Cardiac fibroblast (primary cell): ENCODE results near the gene CAMP.

Experiments used
- DNase-seq, 2 donors: peaks; one replicate each; pipeline versions ENCODE4 v3.0.0 to v3.0.0-alpha.2; 2010; ENCODE audit warnings: low read depth in 2 of 2
- H3K4me3 ChIP-seq, 2 donors: replicated peaks in 1 of 2; 1 replicate in 1 of 2; 2 replicates in 1 of 2; pipeline ENCODE4 v1.5.1; 2011; ENCODE audit warnings: low read depth in 2 of 2, low read length in 2 of 2, mild to moderate bottlenecking in 2 of 2, moderate library complexity in 1 of 2
- TF ChIP-seq, protein P1 (sequence below): IDR thresholded peaks from one replicate; pipeline ENCODE4 v1.5.1; 2011; ENCODE audit warnings: low read depth, mild to moderate bottlenecking, low read length, inconsistent platforms

The CAMP gene

GRCh38 chr3:48245136-48245535, 21.8 kb downstream of the CAMP start:
- no peak for DNase-seq
- TF ChIP-seq, protein P1, sequence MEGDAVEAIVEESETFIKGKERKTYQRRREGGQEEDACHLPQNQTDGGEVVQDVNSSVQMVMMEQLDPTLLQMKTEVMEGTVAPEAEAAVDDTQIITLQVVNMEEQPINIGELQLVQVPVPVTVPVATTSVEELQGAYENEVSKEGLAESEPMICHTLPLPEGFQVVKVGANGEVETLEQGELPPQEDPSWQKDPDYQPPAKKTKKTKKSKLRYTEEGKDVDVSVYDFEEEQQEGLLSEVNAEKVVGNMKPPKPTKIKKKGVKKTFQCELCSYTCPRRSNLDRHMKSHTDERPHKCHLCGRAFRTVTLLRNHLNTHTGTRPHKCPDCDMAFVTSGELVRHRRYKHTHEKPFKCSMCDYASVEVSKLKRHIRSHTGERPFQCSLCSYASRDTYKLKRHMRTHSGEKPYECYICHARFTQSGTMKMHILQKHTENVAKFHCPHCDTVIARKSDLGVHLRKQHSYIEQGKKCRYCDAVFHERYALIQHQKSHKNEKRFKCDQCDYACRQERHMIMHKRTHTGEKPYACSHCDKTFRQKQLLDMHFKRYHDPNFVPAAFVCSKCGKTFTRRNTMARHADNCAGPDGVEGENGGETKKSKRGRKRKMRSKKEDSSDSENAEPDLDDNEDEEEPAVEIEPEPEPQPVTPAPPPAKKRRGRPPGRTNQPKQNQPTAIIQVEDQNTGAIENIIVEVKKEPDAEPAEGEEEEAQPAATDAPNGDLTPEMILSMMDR = no peak
- no peak overlapping the region for H3K4me3 ChIP-seq

GRCh38 chr3:48247401-48247811, 24.1 kb downstream of the CAMP start:
- TF ChIP-seq, protein P1 = no peak
- DNase-seq = peak; percentile 62 to 65
- no peak overlapping the region for H3K4me3 ChIP-seq

DNA sequence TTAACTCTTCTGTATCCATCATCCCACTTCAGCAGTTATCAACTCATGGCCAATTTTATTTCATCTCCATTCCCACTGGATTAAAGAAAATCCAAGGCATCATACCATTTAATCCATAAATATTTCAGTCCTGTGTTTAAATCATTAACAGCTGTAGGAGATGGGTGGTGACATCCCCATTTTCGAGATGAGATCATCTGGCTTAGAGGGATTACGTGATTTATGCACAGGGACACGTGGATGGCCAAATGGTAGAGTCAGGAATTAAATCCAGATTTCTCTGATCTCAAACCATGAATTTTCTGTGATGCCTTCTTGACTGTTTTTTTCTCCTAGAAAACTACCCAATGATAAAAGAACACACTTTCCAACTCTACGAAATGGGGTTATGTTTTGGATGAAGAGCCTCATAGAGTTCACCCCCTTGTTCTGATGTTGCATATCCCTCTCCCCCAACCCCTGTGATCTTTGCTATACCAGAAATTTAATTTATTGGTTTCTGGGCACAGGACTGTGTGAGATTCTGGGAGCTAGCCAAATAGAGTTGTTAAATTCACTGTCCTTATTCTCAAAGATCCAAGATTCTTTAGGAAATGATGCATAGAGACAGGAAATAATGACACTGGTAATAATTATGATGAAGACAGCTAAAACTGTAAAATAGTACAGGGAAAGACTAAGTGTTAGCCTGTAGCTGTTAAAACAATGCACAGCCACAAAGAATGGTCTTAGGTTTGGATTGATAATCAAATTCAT, 25.0 kb downstream of the CAMP start:
- no peak overlapping the region for H3K4me3 ChIP-seq
- TF ChIP-seq, protein P1 = no peak
- no peak for DNase-seq

DNA sequence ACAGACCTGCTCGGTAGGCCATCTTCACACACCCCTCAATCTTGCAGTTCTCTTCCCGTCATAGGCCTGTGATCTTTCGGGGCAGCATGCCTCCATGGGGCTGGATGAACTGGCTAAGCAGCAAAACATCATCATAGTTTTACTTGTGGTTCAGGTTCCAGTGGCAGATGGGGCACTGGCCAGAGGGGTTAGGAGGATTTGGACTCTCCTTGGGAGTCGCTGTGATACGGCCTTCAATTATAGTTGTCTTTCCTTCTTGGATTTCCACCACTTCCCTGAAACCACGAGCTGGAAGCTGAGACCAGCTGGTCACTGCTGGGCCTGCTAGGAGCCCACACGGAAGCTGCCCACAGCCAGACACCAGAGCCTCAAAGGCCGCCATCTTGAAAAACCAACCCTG, 33.3 kb downstream of the CAMP start:
- TF ChIP-seq, protein P1 = no peak

DNA sequence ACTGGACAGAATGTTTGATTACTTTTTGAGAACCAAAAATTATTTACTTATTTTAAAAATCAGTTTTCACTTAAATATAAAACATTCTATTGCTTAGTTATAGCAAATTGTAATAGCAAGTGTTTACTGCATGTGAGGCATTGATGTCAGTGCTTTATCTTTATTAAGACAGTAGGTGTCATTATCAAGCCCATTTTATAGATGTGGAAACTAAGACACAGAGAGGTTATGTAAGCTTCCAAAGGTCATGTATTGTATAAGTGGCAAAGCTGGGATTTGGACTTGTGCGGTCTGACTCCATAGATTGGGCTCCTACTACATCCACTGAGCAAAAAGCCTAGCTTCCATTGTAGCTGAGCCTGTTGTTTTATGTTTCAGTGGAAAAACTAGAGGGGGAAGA, 35.2 kb downstream of the CAMP start:
- TF ChIP-seq, protein P1 = no peak
- no peak overlapping the region for H3K4me3 ChIP-seq
- no peak for DNase-seq

More for the DNA sequence above, 33.3 kb downstream of the CAMP start:
- no peak for DNase-seq
- H3K4me3 ChIP-seq = no peak overlapping the region

DNA sequence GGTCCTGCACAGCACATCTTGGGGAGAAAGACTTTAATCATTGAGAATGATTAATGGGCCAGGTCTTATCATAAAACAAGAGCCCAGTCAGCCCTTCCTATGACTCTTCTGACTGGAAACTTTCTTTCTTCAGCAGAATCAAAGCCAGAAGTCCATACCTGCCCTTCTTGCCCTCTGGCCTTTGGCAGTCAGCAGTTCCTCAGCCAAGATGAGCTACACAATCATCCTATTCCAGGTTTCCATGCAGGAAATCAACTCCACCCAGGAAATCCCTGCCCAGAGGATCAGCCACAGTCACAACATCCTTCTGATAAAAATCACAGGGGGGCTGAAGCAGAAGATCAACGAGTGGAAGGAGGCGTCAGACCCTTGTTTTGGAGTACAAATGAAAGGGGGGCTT, 44.5 kb downstream of the CAMP start:
- TF ChIP-seq, protein P1 = no peak
- H3K4me3 ChIP-seq = no peak overlapping the region
- DNase-seq = no peak
